Bone marrow (tissue), 2 donors: ENCODE data around the gene SLC25A17.
"Not testable (repeated sequence)": the region's sequence is repeated elsewhere in the genome, so short reads cannot be mapped to it uniquely, and the experiment has no call there.

Experiments
- DNase-seq, 2 donors: peaks; one replicate each; lab custom pipeline; 2025; lab: John Stamatoyannopoulos, UW

The SLC25A17 gene

DNA sequence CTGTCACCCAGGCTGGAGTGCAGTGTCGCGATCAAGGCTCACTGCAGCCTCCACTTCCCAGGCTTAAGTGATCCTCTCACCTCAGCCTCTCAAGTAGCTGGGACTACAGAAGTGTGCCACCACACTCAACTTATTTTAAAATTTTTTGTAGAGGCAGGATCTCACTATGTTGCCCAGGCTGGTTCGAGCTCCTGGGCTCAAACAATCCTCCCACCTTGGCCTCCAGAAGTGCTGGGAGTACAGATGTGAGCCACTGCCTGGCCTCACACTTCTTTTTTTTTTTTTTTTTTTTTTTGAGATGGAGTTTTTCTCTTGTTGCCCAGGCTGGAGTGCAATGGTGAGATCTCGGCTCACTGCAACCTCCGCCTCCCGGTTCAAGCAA lies 99.0 kb downstream of the SLC25A17 start:
- not testable (repeated sequence) for DNase-seq
